ENCODE data around the gene MCC. TPM values are rescaled to one million over a fixed set of nuclear protein-coding genes. Genes with fewer than 3 reads are reported as not detected.
"Not testable (repeated sequence)": the region's sequence is repeated elsewhere in the genome, so short reads cannot be mapped to it uniquely, and the experiment has no call there.

Gene MCC
- total RNA-seq, 4 donors from 2014 or later: 6.8 to 11.9 (median 9.0) TPM

DNA sequence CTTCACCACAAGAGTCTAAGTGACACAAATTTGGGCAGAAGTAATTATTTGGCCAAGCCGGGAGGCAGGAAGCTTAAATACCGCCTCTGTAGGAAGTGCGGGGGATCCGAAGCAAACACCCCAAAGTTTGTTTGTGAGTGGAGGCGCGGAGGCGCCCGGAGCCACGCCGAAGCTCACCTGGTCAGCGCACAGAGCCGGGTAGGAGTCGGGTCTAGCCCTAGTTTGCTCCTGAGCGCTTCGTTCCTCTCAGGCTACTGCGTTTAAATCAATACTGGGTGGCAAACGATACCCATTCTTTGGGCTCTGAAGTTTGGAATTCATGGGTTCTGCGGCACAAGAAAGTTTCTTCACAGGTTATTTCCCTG is 855 bp downstream of the MCC start:
- DNase-seq (no peak), ATAC-seq (no peak)
- Histone ChIP-seq H3K27ac (no peak overlapping the region), H3K27me3 (peaks cover 26 to 48% (median 29%) of the 10 kb centered on the region in 3 donors), H3K4me1 (peaks cover 8 to 9% of the 10 kb centered on the region in 2 donors), H3K9me3 (peaks cover 0 to 12% (median 0%) of the 10 kb centered on the region in 3 donors), H3K36me3 (no peaks in the 10 kb centered on the region), H3K4me3 (peak overlapping the region; percentile 55 to 66 (median 56))
- TF ChIP-seq POLR2A (IDR thresholded peaks at IDR 0.05): no peak
- TF ChIP-seq, protein P1, sequence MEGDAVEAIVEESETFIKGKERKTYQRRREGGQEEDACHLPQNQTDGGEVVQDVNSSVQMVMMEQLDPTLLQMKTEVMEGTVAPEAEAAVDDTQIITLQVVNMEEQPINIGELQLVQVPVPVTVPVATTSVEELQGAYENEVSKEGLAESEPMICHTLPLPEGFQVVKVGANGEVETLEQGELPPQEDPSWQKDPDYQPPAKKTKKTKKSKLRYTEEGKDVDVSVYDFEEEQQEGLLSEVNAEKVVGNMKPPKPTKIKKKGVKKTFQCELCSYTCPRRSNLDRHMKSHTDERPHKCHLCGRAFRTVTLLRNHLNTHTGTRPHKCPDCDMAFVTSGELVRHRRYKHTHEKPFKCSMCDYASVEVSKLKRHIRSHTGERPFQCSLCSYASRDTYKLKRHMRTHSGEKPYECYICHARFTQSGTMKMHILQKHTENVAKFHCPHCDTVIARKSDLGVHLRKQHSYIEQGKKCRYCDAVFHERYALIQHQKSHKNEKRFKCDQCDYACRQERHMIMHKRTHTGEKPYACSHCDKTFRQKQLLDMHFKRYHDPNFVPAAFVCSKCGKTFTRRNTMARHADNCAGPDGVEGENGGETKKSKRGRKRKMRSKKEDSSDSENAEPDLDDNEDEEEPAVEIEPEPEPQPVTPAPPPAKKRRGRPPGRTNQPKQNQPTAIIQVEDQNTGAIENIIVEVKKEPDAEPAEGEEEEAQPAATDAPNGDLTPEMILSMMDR (IDR thresholded peaks at IDR 0.05 in 4 of 5, conservative IDR thresholded peaks at IDR 0.05 in 1 of 5): no peak
- intact Hi-C loops (cut with DNase I; ENCODE audit: low total_unique reads) (no loop called here), in situ Hi-C loops (cut with MboI; ENCODE audit: low sequenced_read_pairs in 4 of 4) (no loop called here)

DNA sequence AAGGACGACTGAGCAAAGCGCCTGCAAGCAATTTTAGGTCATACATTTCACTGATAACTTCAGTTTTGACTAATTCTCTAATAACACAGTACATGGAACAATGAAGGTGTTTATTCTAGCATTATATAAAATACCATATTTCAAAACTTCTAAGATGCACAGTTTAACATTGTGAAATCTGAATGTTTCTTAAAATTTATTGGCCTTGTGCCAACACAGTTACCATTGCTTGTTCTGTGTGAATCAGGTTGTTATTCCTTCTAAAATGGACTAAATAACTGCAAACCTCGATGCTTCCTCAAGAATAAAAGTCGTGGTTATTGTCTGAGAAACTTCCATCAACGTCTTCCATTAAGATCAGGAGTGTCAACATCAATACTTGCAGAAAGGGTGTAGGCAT is 8.0 kb downstream of the MCC start:
- peaks cover 0 to 1% (median 0%) of the 10 kb centered on the region in 3 donors for H3K27me3 ChIP-seq
- intact Hi-C loops (cut with DNase I; ENCODE audit: low total_unique reads): no loop called here
- H3K27ac ChIP-seq: no peak overlapping the region
- DNase-seq (no peak), ATAC-seq (no peak)
- H3K4me1 ChIP-seq: no peaks in the 10 kb centered on the region
- TF ChIP-seq, protein P1 (IDR thresholded peaks at IDR 0.05 in 4 of 5, conservative IDR thresholded peaks at IDR 0.05 in 1 of 5): no peak
- TF ChIP-seq POLR2A (IDR thresholded peaks at IDR 0.05): no peak
- in situ Hi-C loops (cut with MboI; ENCODE audit: low sequenced_read_pairs in 4 of 4): no loop called here
- no peak overlapping the region for H3K4me3 ChIP-seq
- no peaks in the 10 kb centered on the region for H3K9me3 ChIP-seq
- H3K36me3 ChIP-seq: no peaks in the 10 kb centered on the region

DNA sequence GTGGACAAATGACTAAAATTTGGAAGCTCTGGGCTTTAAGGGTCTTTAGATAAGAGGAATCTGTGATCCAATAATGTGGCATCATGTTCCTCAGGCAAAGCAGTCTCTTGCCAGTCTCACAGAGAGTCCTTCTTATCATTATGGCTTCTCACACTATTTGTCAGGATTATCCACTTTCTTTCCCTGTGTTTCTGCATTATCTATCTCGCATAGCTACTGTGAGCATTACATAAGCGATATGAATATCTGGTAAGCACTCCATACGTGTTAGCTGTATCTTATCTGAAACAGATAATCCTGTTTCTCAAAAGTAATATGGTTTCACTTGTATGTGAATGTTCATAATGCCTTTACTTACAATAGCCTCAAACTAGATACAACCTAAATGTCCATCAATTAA is 9.6 kb downstream of the MCC start:
- no peak for DNase-seq
- in situ Hi-C loops (cut with MboI; ENCODE audit: low sequenced_read_pairs in 4 of 4) (no loop called here), intact Hi-C loops (cut with DNase I; ENCODE audit: low total_unique reads) (no loop called here)
- TF ChIP-seq, protein P1 (IDR thresholded peaks at IDR 0.05 in 4 of 5, conservative IDR thresholded peaks at IDR 0.05 in 1 of 5): no peak
- no peak for TF ChIP-seq POLR2A (IDR thresholded peaks at IDR 0.05)
- Histone ChIP-seq H3K27me3 (no peaks in the 10 kb centered on the region), H3K4me3 (no peak overlapping the region), H3K27ac (no peak overlapping the region), H3K4me1 (no peaks in the 10 kb centered on the region), H3K9me3 (no peaks in the 10 kb centered on the region), H3K36me3 (no peaks in the 10 kb centered on the region)
- ATAC-seq: no peak

DNA sequence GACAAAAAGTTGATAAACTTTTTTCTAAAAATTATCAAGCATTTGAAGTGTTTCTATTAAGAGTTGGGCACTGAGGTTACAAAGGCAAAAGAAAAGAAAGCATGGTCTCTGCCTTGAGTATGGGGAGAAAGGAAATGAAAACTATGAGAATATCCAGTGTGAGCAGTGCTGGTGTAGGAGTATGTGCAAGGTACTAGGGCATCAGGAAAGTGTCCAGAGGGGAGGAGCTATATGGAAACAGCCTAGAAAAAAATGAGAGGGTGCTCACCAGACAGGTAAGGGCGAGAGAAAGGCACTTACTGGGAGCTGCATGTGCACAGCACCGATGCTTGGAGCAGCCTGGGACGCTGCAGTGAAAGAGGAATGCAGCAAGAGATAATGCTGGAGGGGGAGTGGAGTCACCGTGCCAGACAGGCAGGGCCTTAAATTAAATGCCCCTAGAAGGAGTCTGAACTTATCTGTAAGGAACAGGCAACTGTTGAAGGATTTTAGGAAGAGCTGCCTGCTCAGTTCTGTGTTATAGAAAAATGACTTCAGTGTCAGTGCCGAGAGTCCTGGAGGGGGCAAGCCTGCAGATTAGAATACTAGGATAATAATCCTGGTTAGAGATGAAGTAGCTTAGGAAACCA is 14.0 kb downstream of the MCC start:
- H3K9me3 ChIP-seq: no peaks in the 10 kb centered on the region
- intact Hi-C loops (cut with DNase I; ENCODE audit: low total_unique reads): no loop called here
- H3K27me3 ChIP-seq: no peaks in the 10 kb centered on the region
- ATAC-seq (no peak), DNase-seq (no peak)
- H3K36me3 ChIP-seq: no peaks in the 10 kb centered on the region
- in situ Hi-C loops (cut with MboI; ENCODE audit: low sequenced_read_pairs in 4 of 4): no loop called here
- TF ChIP-seq, protein P1 (IDR thresholded peaks at IDR 0.05 in 4 of 5, conservative IDR thresholded peaks at IDR 0.05 in 1 of 5): no peak
- no peak for TF ChIP-seq POLR2A (IDR thresholded peaks at IDR 0.05)
- H3K4me3 ChIP-seq: no peak overlapping the region
- no peaks in the 10 kb centered on the region for H3K4me1 ChIP-seq
- no peak overlapping the region for H3K27ac ChIP-seq

DNA sequence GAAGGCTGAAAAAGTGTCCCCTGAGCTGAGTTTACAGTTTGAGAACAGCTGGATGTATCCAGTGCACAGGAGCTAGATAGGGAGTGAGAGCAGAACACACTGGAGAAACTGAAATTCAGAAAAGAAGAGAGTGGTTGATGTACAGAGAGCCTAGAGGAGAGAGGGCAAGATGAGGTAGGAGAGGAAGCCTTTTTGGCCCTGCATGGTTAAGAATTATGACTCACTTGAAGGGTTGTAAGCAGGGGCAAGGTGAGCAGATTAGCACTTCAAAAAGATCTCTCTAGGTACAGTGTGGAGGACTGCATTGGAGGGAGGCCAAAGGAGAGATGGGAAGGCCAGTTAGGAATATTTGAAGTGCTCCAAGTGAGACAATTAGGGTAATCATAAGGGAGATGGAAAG is 25.2 kb downstream of the MCC start:
- in situ Hi-C loops (cut with MboI; ENCODE audit: low sequenced_read_pairs in 4 of 4) (no loop called here), intact Hi-C loops (cut with DNase I; ENCODE audit: low total_unique reads) (no loop called here)
- Histone ChIP-seq H3K4me3 (no peak overlapping the region), H3K4me1 (no peaks in the 10 kb centered on the region), H3K27me3 (no peaks in the 10 kb centered on the region), H3K9me3 (no peaks in the 10 kb centered on the region), H3K36me3 (no peaks in the 10 kb centered on the region), H3K27ac (no peak overlapping the region)
- no peak for TF ChIP-seq POLR2A (IDR thresholded peaks at IDR 0.05)
- TF ChIP-seq, protein P1 (IDR thresholded peaks at IDR 0.05 in 4 of 5, conservative IDR thresholded peaks at IDR 0.05 in 1 of 5): no peak
- ATAC-seq (no peak), DNase-seq (no peak)

DNA sequence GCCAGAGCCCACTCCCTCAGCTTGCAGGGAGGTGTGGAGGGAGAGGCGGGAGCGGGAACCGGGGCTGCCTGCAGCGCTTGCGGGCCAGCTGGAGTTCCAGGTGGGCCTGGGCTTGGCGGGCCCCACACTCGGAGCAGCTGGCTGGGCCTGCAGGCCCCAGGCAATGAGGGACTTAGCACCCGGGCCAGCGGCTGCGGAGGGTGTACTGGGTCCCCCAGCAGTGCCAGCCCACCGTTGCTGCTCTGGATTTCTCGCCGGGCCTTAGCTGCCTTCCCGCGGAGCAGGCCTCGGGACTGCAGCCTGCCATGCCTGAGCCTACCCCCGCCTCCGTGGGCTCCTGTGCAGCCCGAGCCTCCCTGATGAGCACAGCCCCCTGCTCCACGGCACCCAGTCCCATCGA is 31.1 kb downstream of the MCC start:
- H3K4me3 ChIP-seq; H3K27ac ChIP-seq; intact Hi-C loops (cut with DNase I; ENCODE audit: low total_unique reads); in situ Hi-C loops (cut with MboI; ENCODE audit: low sequenced_read_pairs in 4 of 4); ATAC-seq; H3K4me1 ChIP-seq; H3K9me3 ChIP-seq; H3K27me3 ChIP-seq; DNase-seq; H3K36me3 ChIP-seq: not testable (repeated sequence)
